K562 (cell line): ENCODE data around the gene NTSR2. TPM values are rescaled to one million over a fixed set of nuclear protein-coding genes. Genes with fewer than 3 reads are reported as not detected.

Experiments used
- ATAC-seq: fragments of 200-7000 bp; cut with Tn5 transposase; 3 replicates; pipeline ENCODE4 v1.9.1; 2020; ENCODE audit warnings: moderate library complexity
- BruUV-seq: library from RNA; stranded (reverse); fragments of 400-500 nt; replicated peaks from 2 replicates; lab custom pipeline; 2021; lab: Mats Ljungman, UMichigan
- CTCF ChIA-PET: fragments of 300-600 bp; formaldehyde crosslinking; extraction: SDS; loops from one replicate; lab custom pipeline; 2021; ENCODE audit warnings: low intra/inter-chr PET ratio; lab: Yijun Ruan, JAX
- POLR2A ChIA-PET: fragments of 300-600, 350-650 bp; sonication (Branson Sonifier 250); formaldehyde crosslinking; extraction: SDS; loops from one replicate; lab custom pipeline; 2021; ENCODE audit warnings: antibody characterized with exemption, inconsistent platforms; lab: Yijun Ruan, JAX
- DNase-seq, 4 experiments: peaks; one replicate each; pipeline versions ENCODE4 v3.0.0 to v3.0.0-alpha.2; 2011 to 2018; ENCODE audit warnings: low spot score in 3 of 4, mixed read lengths in 3 of 4; ENCODE audit errors: extremely low read depth in 1 of 4
- FAIRE-seq: peaks from 2 replicates; lab custom pipeline; 2011; peaks lifted over from hg19 to GRCh38; lab: Jason Lieb, UNC
- H2AFZ ChIP-seq: 2 replicates; pipeline ENCODE4 v1.6.0; 2011; ENCODE audit warnings: low read depth, low read length, control low read depth, inconsistent platforms
- H3K27ac ChIP-seq: fragments of 200-600 bp; 3 replicates; pipeline ENCODE4 v1.8.0; 2011; ENCODE audit warnings: low read depth, mild to moderate bottlenecking, control low read depth, inconsistent platforms, low read length, moderate library complexity, mixed read lengths; ENCODE audit errors: extremely low read depth
- H3K27me3 ChIP-seq, 2 experiments: fragments of 300-600 bp in 1 of 2; 2 replicates in 1 of 2; 3 replicates in 1 of 2; pipeline versions ENCODE4 v1.6.0 to v1.8.0; 2011; ENCODE audit warnings: inconsistent platforms in 2 of 2, low read length in 2 of 2, mild to moderate bottlenecking in 1 of 2, mixed read lengths in 1 of 2, moderate library complexity in 1 of 2; ENCODE audit not compliant: control insufficient read depth in 2 of 2, insufficient read depth in 2 of 2
- H3K36me3 ChIP-seq: fragments of 300-600 bp; 3 replicates; pipeline ENCODE4 v1.8.0; 2011; ENCODE audit warnings: mild to moderate bottlenecking, low read length, inconsistent platforms; ENCODE audit not compliant: control insufficient read depth, insufficient read depth
- H3K4me1 ChIP-seq, 2 experiments: fragments of 200-600 bp in 1 of 2; replicated peaks in 1 of 2; 2 replicates in 1 of 2; 3 replicates in 1 of 2; pipeline versions ENCODE4 v1.5.1 to v1.8.0; 2011; ENCODE audit warnings: inconsistent platforms in 2 of 2, low read length in 2 of 2, mild to moderate bottlenecking in 1 of 2, mixed read lengths in 1 of 2, moderate library complexity in 1 of 2; ENCODE audit not compliant: control insufficient read depth in 2 of 2, insufficient read depth in 2 of 2
- H3K4me2 ChIP-seq: 2 replicates; pipeline ENCODE4 v1.6.1; 2011; ENCODE audit warnings: low read length, control low read depth, inconsistent platforms, mixed read lengths; ENCODE audit not compliant: insufficient read depth
- H3K4me3 ChIP-seq: fragments of 200-600 bp; sonication (generic), shearing (Covaris generic); 2 replicates; pipeline ENCODE4 v1.5.1; 2016; ENCODE audit warnings: control low read depth, inconsistent platforms
- H3K79me2 ChIP-seq: fragments of 200-600 bp; 3 replicates; pipeline ENCODE4 v1.8.0; 2011; ENCODE audit warnings: low read length, inconsistent platforms; ENCODE audit not compliant: control insufficient read depth, insufficient read depth
- H3K9ac ChIP-seq, 2 experiments: 2 replicates each; pipeline versions ENCODE4 v1.6.0 to v1.6.1; 2011; ENCODE audit warnings: low read depth in 2 of 2, low read length in 2 of 2, control low read depth in 1 of 2, inconsistent platforms in 1 of 2, mild to moderate bottlenecking in 1 of 2, mixed read lengths in 1 of 2; ENCODE audit not compliant: insufficient read depth in 1 of 2
- H3K9me1 ChIP-seq: one replicate; pipeline ENCODE4 v1.6.0; 2011; ENCODE audit warnings: inconsistent platforms, mild to moderate bottlenecking, low read length, moderate library complexity; ENCODE audit not compliant: control insufficient read depth, insufficient read depth
- H3K9me3 ChIP-seq: replicated peaks from 2 replicates; pipeline ENCODE4 v1.5.1; 2011; ENCODE audit warnings: low read depth, low read length, inconsistent platforms; ENCODE audit not compliant: control insufficient read depth, insufficient read depth
- H4K20me1 ChIP-seq: replicated peaks from 2 replicates; pipeline ENCODE4 v1.6.1; 2011; ENCODE audit warnings: low read length, inconsistent platforms, mixed read lengths; ENCODE audit not compliant: control insufficient read depth, insufficient read depth
- CREB3L1 ChIP-seq: fragments of 450-650 bp; IDR thresholded peaks from 2 replicates; pipeline ENCODE4 v1.6.1; 2014; ENCODE audit warnings: low read depth, mild to moderate bottlenecking, moderate library complexity, borderline replicate concordance
- CREM ChIP-seq: IDR thresholded peaks from 2 replicates; pipeline ENCODE4 v1.6.1; 2014; ENCODE audit warnings: antibody characterized with exemption, low read depth
- HES1 ChIP-seq: fragments of 450-650 bp; IDR thresholded peaks from 2 replicates; pipeline ENCODE4 v1.6.1; 2016; ENCODE audit warnings: low read depth, mild to moderate bottlenecking, moderate library complexity
- KAT2B ChIP-seq: IDR thresholded peaks from one replicate; pipeline ENCODE4 v1.6.1; 2012; ENCODE audit warnings: low read depth, mild to moderate bottlenecking, control low read depth, inconsistent platforms, low read length, moderate library complexity
- MYNN ChIP-seq, 2 experiments: sonication (generic); formaldehyde crosslinking in 1 of 2; IDR thresholded peaks; 2 replicates each; pipeline versions ENCODE4 v1.5.0 to v1.6.1; 2016 to 2020; ENCODE audit warnings: antibody characterized with exemption in 1 of 2, missing genetic modification reagents in 1 of 2
- NCOR1 ChIP-seq: fragments of 450-650 bp; IDR thresholded peaks from 2 replicates; pipeline ENCODE4 v1.6.1; 2016; ENCODE audit warnings: mild to moderate bottlenecking, moderate library complexity
- NFXL1 ChIP-seq: fragments of 450-650 bp; formaldehyde crosslinking; IDR thresholded peaks from 2 replicates; pipeline ENCODE4 v1.4.0; 2021; ENCODE audit warnings: mild to moderate bottlenecking
- NR2F6 ChIP-seq: fragments of 450-650 bp; formaldehyde crosslinking; IDR thresholded peaks from 2 replicates; pipeline ENCODE4 v1.4.0; 2020; ENCODE audit warnings: mild to moderate bottlenecking
- PML ChIP-seq: IDR thresholded peaks from 2 replicates; pipeline ENCODE4 v1.6.1; 2012; ENCODE audit warnings: low read length, inconsistent platforms
- SOX6 ChIP-seq: fragments of 450-650 bp; IDR thresholded peaks from 2 replicates; pipeline ENCODE4 v1.6.1; 2014; ENCODE audit warnings: mild to moderate bottlenecking
- TRIM24 ChIP-seq, 2 experiments: fragments of 450-650 bp; IDR thresholded peaks; 2 replicates each; pipeline ENCODE4 v1.6.1; 2016
- TSHZ1 ChIP-seq: fragments of 250-450 bp; sonication (Bioruptor Pico); IDR thresholded peaks from 2 replicates; pipeline ENCODE4 v1.4.0; 2020; ENCODE audit warnings: mild to moderate bottlenecking, moderate library complexity
- U2AF1 ChIP-seq: fragments of 200-400 bp; formaldehyde crosslinking; optimal IDR thresholded peaks from 2 replicates; pipeline ENCODE3; 2017; ENCODE audit warnings: mild to moderate bottlenecking, low read depth, low read length, moderate library complexity
- ZBTB5 ChIP-seq: fragments of 450-650 bp; IDR thresholded peaks from 2 replicates; pipeline ENCODE4 v1.6.1; 2017; ENCODE audit warnings: antibody characterized with exemption
- ZNF277 ChIP-seq: fragments of 250-450 bp; sonication (Bioruptor Pico); IDR thresholded peaks from 2 replicates; pipeline ENCODE4 v1.8.0; 2022; ENCODE audit warnings: inconsistent platforms, mild to moderate bottlenecking, moderate library complexity, borderline replicate concordance
- WGBS: fragments of 100-300 bp; shearing (Covaris generic); methylation state at CpG from one replicate; pipeline ENCODE4 v1.1.6; 2016; ENCODE audit warnings: low coverage, mixed read lengths; ENCODE audit not compliant: insufficient coverage; ENCODE audit errors: missing lambda C conversion rate; 5-methylcytosine and 5-hydroxymethylcytosine counted together
- in situ Hi-C: fragments of 300-500 bp; cut with MboI; formaldehyde crosslinking; loops from 4 replicates; pipeline ENCODE4 v1.15.0; 2018; ENCODE audit warnings: inconsistent platforms, mixed read lengths
- intact Hi-C: fragments of 100-400 bp; cut with micrococcal nuclease; formaldehyde crosslinking; loops from 2 replicates; pipeline ENCODE4 v1.14.2; 2022
- polyA plus RNA-seq, 8 experiments: library from polyadenylated mRNA; depleted of rRNA in 4 of 8; stranded (reverse) in 5 of 8; unstranded in 3 of 8; fragments of >200 nt; fragmentation: Nextera tagmentation in 2 of 8; fragmentation: Illumina TruSeq in 1 of 8; extraction: Ambion mirVana in 2 of 8; extraction: Trizol in 1 of 8; gene quantifications; 2 replicates each; pipeline versions ENCODE4 v1.2.1 to v1.2.3, GENCODE V29; 2011 to 2014; ENCODE audit warnings: inconsistent platforms in 1 of 8, missing spikeins in 1 of 8
- total RNA-seq, 7 experiments: library from RNA; depleted of rRNA in 6 of 7; stranded (reverse); fragments of >200 nt in 6 of 7; fragmentation: Illumina TruSeq in 2 of 7; extraction: Trizol in 2 of 7; gene quantifications; 2 replicates each; pipeline versions ENCODE4 v1.2.1 to v1.2.3, GENCODE V29; 2011 to 2021; ENCODE audit warnings: low replicate concordance in 1 of 7

Gene NTSR2
- total and polyA plus RNA-seq, 9 of the 15 experiments (the other 6 are each of a cell fraction or from before 2014, with no cell fraction given): not detected

- no peak overlapping the region for H3K4me3 ChIP-seq
- in situ Hi-C loops (no loop called here), intact Hi-C loops (no loop called here)
- no peak overlapping the region for H3K27ac ChIP-seq
- no peaks in the 10 kb centered on the region for H4K20me1 ChIP-seq
- H3K9ac ChIP-seq: no peak overlapping the region
- BruUV-seq: no TSS peak
- no peaks in the 10 kb centered on the region for H3K4me1 ChIP-seq
- FAIRE-seq (no peak), ATAC-seq (no peak), DNase-seq (no peak)
- ChIA-PET POLR2A (no interaction called here), CTCF (no interaction called here)
- H2AFZ ChIP-seq: no peak overlapping the region
- H3K9me1 ChIP-seq: no peaks in the 10 kb centered on the region
- no peaks in the 10 kb centered on the region for H3K36me3 ChIP-seq
- H3K4me2 ChIP-seq: no peak overlapping the region
- peaks cover 2% of the 10 kb centered on the region for H3K9me3 ChIP-seq
- H3K27me3 ChIP-seq: peaks cover 42 to 88% of the 10 kb centered on the region in 2 experiments
- no peaks in the 10 kb centered on the region for H3K79me2 ChIP-seq
- TF ChIP-seq TRIM24 (IDR thresholded peaks at IDR 0.05) (no peak), NCOR1 (no peak), PML (no peak), SOX6 (no peak), MYNN (IDR thresholded peaks at IDR 0.05) (no peak), MYNN (CRISPR knock-in tag; IDR thresholded peaks at IDR 0.05) (no peak), ZBTB5 (no peak), TSHZ1 (CRISPR knock-in tag) (no peak), NFXL1 (no peak), HES1 (no peak), ZNF277 (no peak), KAT2B (no peak), NR2F6 (no peak), CREB3L1 (no peak), CREM (no peak), U2AF1 (no peak)
- WGBS: 1% methylated on average over 10 of the region's 10 CpGs
These were observed 44.3 kb downstream of the NTSR2 start for GRCh38 chr2:11625671-11626070.
